A549 (cell line): Measurements from ENCODE around the gene CHST15. TPM values are rescaled to one million over a fixed set of nuclear protein-coding genes. Genes with fewer than 3 reads are reported as not detected.

Experiments used
- ATAC-seq, 2 experiments: fragments of 200-7000 bp in 1 of 2; fragments of >200 bp in 1 of 2; cut with Nextera tagmentation in 1 of 2; cut with Tn5 transposase in 1 of 2; 3 replicates each; pipeline versions ENCODE4 v1.8.0 to v1.9.1; 2018 to 2020; ENCODE audit warnings: mild to moderate bottlenecking in 1 of 2, moderate library complexity in 1 of 2
- CTCF ChIA-PET: fragments of 300-600 bp; sonication (Branson Sonifier 250); formaldehyde crosslinking; extraction: SDS; loops from one replicate; lab custom pipeline; 2021; ENCODE audit warnings: antibody characterized with exemption, inconsistent platforms; lab: Yijun Ruan, JAX
- POLR2A ChIA-PET: fragments of 350-600 bp; formaldehyde crosslinking; extraction: SDS; loops from one replicate; lab custom pipeline; 2021; ENCODE audit warnings: antibody characterized with exemption, inconsistent platforms; lab: Yijun Ruan, JAX
- DNase-seq, 2 experiments: peaks; one replicate each; pipeline versions ENCODE4 v3.0.0 to v3.0.0-alpha.2; 2011 to 2016; ENCODE audit warnings: low read depth in 1 of 2, low spot score in 1 of 2
- FAIRE-seq: peaks from 2 replicates; lab custom pipeline; 2011; peaks lifted over from hg19 to GRCh38; lab: Jason Lieb, UNC
- H3K27ac ChIP-seq, 2 experiments: fragments of >200 bp; sonication (Bioruptor Twin); formaldehyde crosslinking; 3 replicates each; pipeline ENCODE4 v1.5.1; 2016 to 2017
- H3K4me1 ChIP-seq: fragments of >200 bp; sonication (Bioruptor Twin); formaldehyde crosslinking; 3 replicates; pipeline ENCODE4 v1.6.1; 2016
- H3K4me2 ChIP-seq: fragments of >200 bp; sonication (Bioruptor Twin); formaldehyde crosslinking; 3 replicates; pipeline ENCODE4 v1.6.1; 2016
- H3K4me3 ChIP-seq: fragments of >200 bp; sonication (Bioruptor Twin); formaldehyde crosslinking; 3 replicates; pipeline ENCODE4 v1.5.1; 2016
- H3K9me3 ChIP-seq: fragments of >200 bp; sonication (Bioruptor Twin); formaldehyde crosslinking; 3 replicates; pipeline ENCODE4 v1.6.1; 2016
- CBX8 ChIP-seq: fragments of 200-600 bp; sonication (generic); IDR thresholded peaks from 2 replicates; pipeline ENCODE4 v1.6.1; 2016
- FOSB ChIP-seq: fragments of 250-450 bp; sonication (Bioruptor Pico); IDR thresholded peaks from 2 replicates; pipeline ENCODE4 v1.5.0; 2020; ENCODE audit warnings: mild to moderate bottlenecking, moderate library complexity
- FOSL2 ChIP-seq, 2 experiments: fragments of 450-650 bp in 1 of 2; fragments of >200 bp in 1 of 2; sonication (Bioruptor Twin) in 1 of 2; formaldehyde crosslinking; IDR thresholded peaks; 2 replicates each; pipeline versions ENCODE4 v1.5.0 to v1.6.1; 2016 to 2020; ENCODE audit warnings: mild to moderate bottlenecking in 1 of 2, moderate library complexity in 1 of 2
- GATA3 ChIP-seq: IDR thresholded peaks from 2 replicates; pipeline ENCODE4 v1.6.1; 2012; ENCODE audit warnings: borderline replicate concordance
- HOXB13 ChIP-seq: fragments of 250-450 bp; sonication (Bioruptor Pico); IDR thresholded peaks from 2 replicates; pipeline ENCODE4 v1.5.0; 2020; ENCODE audit warnings: low read depth, mild to moderate bottlenecking, moderate library complexity
- HOXB5 ChIP-seq: fragments of 250-450 bp; sonication (Bioruptor Pico); IDR thresholded peaks from 2 replicates; pipeline ENCODE4 v1.5.0; 2020; ENCODE audit warnings: mild to moderate bottlenecking, moderate library complexity
- KDM1A ChIP-seq: fragments of 200-600 bp; sonication (generic); IDR thresholded peaks from 2 replicates; pipeline ENCODE4 v1.6.1; 2016; ENCODE audit warnings: low read depth, mild to moderate bottlenecking
- MAFK ChIP-seq: fragments of 450-650 bp; IDR thresholded peaks from 2 replicates; pipeline ENCODE4 v1.6.1; 2014; ENCODE audit not compliant: partially characterized antibody
- NFE2L2 ChIP-seq: fragments of 150-350 bp; conservative IDR thresholded peaks from 2 replicates; pipeline ENCODE4 v1.6.1; 2014; ENCODE audit warnings: low read length
- NPAS2 ChIP-seq: fragments of 250-450 bp; sonication (Bioruptor Pico); IDR thresholded peaks from 2 replicates; pipeline ENCODE4 v1.8.0; 2022; ENCODE audit warnings: mild to moderate bottlenecking, moderate library complexity, borderline replicate concordance
- POLR2AphosphoS2 ChIP-seq: conservative IDR thresholded peaks from 2 replicates; pipeline ENCODE4 v1.6.1; 2012; ENCODE audit warnings: low read length, improper control_type of control experiment, inconsistent platforms
- RFX5 ChIP-seq: fragments of 450-650 bp; IDR thresholded peaks from 2 replicates; pipeline ENCODE4 v1.7.1; 2014; ENCODE audit warnings: antibody characterized with exemption, mild to moderate bottlenecking, moderate library complexity
- TFCP2L1 ChIP-seq: fragments of 250-450 bp; sonication (Bioruptor Pico); IDR thresholded peaks from 2 replicates; pipeline ENCODE4 v1.5.0; 2021; ENCODE audit warnings: mild to moderate bottlenecking
- ZFP36 ChIP-seq: fragments of 450-650 bp; IDR thresholded peaks from 2 replicates; pipeline ENCODE4 v1.6.1; 2014; ENCODE audit warnings: borderline replicate concordance; ENCODE audit not compliant: partially characterized antibody
- WGBS: methylation state at CpG from one replicate; pipeline ENCODE4 v1.1.6; 2017; ENCODE audit errors: missing lambda C conversion rate; 5-methylcytosine and 5-hydroxymethylcytosine counted together
- polyA plus RNA-seq, 4 experiments: library from polyadenylated mRNA; depleted of rRNA in 3 of 4; stranded (reverse); fragments of >200 nt; fragmentation: RNase III in 1 of 4; extraction: RNeasy Plus Mini Kit Qiagen cat#74134 plus additional on column Dnase treatment in 1 of 4; gene quantifications; 2 replicates in 3 of 4; 3 replicates in 1 of 4; pipeline ENCODE4 v1.2.3, GENCODE V29; 2011 to 2017
- TF ChIP-seq, protein P1 (sequence below): IDR thresholded peaks from 2 replicates; pipeline ENCODE4 v1.6.1; 2012; ENCODE audit warnings: low read depth, borderline replicate concordance
- TF ChIP-seq, protein P2 (sequence below): fragments of >200 bp; sonication (Bioruptor Twin); formaldehyde crosslinking; IDR thresholded peaks from 3 replicates; pipeline ENCODE4 v1.6.1; 2016
- TF ChIP-seq, protein P3 (sequence below): IDR thresholded peaks from 2 replicates; pipeline ENCODE4 v1.6.1; 2012
- TF ChIP-seq, protein P4 (sequence below): fragments of 250-450 bp; sonication (Bioruptor Pico); IDR thresholded peaks from 2 replicates; pipeline ENCODE4 v1.5.0; 2021; ENCODE audit warnings: mild to moderate bottlenecking, moderate library complexity, borderline replicate concordance
- TF ChIP-seq, protein P5 (sequence below): fragments of 200-600 bp; sonication (generic); IDR thresholded peaks from 2 replicates; pipeline ENCODE4 v1.6.1; 2016; ENCODE audit warnings: antibody characterized with exemption, mild to moderate bottlenecking, moderate library complexity
- TF ChIP-seq, protein P6 (sequence below): fragments of 250-450 bp; sonication (Bioruptor Pico); IDR thresholded peaks from 2 replicates; pipeline ENCODE4 v1.5.0; 2020; ENCODE audit warnings: low read depth, mild to moderate bottlenecking, moderate library complexity

CHST15 gene
- polyA plus RNA-seq, 2 of the 4 experiments (the other 2 are of a cell fraction) = 5.1 to 10.3 TPM

DNA sequence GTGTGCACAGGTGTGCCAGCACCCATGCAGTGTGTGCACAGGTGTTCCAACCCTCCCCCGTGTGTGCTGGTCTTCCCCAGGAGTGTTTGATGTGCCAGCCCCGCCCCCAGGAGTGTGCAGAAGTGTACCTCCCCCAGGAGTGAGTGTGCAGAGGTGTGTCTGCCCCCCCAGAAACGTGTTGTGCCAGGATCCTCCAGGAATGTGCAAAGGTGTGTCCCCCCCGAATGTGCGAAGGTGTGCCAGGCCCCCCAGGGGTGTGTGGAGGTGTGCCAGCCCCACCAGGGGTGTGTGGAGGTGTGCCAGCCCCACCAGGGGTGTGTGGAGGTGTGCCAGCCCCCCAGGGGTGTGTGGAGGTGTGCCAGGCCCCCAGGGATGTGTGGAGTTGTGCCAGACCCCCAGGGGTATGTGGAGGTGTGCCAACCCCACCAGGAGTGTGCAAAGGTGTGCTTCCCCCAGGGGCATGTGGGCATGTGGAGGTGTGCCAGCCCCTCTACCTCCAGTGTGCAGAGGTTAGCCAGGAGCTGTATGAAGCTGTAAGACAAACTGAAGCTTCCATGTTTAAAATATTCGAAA lies 33.2 kb downstream of the CHST15 start:
- WGBS = 56% methylated on average over 1 of the region's 6 CpGs
- no peak for ATAC-seq
- TF ChIP-seq CBX8 (no peak), HOXB13 (CRISPR knock-in tag) (no peak), RFX5 (no peak), HOXB5 (no peak), POLR2AphosphoS2 (no peak), ZFP36 (no peak), GATA3 (no peak)
- TF ChIP-seq, protein P1, sequence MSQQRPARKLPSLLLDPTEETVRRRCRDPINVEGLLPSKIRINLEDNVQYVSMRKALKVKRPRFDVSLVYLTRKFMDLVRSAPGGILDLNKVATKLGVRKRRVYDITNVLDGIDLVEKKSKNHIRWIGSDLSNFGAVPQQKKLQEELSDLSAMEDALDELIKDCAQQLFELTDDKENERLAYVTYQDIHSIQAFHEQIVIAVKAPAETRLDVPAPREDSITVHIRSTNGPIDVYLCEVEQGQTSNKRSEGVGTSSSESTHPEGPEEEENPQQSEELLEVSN = no peak
- TF ChIP-seq, protein P2, sequence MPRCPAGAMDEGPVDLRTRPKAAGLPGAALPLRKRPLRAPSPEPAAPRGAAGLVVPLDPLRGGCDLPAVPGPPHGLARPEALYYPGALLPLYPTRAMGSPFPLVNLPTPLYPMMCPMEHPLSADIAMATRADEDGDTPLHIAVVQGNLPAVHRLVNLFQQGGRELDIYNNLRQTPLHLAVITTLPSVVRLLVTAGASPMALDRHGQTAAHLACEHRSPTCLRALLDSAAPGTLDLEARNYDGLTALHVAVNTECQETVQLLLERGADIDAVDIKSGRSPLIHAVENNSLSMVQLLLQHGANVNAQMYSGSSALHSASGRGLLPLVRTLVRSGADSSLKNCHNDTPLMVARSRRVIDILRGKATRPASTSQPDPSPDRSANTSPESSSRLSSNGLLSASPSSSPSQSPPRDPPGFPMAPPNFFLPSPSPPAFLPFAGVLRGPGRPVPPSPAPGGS = no peak
- TF ChIP-seq, protein P3, sequence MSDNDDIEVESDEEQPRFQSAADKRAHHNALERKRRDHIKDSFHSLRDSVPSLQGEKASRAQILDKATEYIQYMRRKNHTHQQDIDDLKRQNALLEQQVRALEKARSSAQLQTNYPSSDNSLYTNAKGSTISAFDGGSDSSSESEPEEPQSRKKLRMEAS = no peak
- TF ChIP-seq, all 56 proteins: peak for 0
- no peaks in the 10 kb centered on the region for H3K9me3 ChIP-seq
- POLR2A ChIA-PET = no interaction called here
- H3K4me3 ChIP-seq = no peak overlapping the region
- H3K4me2 ChIP-seq = no peak overlapping the region
- no peak for FAIRE-seq
- no peak for DNase-seq
- CTCF ChIA-PET = no interaction called here
- H3K4me1 ChIP-seq = peaks cover 21% of the 10 kb centered on the region
- no peak overlapping the region for H3K27ac ChIP-seq

DNA sequence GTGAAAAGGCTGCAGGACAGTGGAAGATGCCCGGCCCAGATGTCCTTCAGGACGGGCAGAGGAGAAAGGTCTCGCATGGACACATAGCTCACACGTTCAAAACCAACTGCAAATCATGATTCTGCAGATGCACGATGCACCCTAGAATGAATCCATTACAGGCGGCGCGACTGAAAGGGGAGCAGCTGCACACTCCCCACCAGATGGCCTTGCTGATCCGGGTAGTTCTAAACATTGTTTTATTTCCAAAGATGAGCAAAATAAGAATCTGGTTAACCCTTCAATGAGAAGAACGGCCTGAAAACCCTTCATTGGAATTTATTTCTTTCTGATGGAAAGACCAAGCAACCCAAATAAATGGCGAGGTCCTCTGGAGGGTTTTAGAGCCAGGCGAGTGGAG lies 33.8 kb downstream of the CHST15 start:
- no peak overlapping the region for H3K4me3 ChIP-seq
- H3K9me3 ChIP-seq = no peaks in the 10 kb centered on the region
- no peak overlapping the region for H3K27ac ChIP-seq
- CTCF ChIA-PET = no interaction called here
- DNase-seq = no peak
- no peak for TF ChIP-seq FOSL2 (IDR thresholded peaks at IDR 0.05)
- TF ChIP-seq FOSL2 (CRISPR knock-in tag; IDR thresholded peaks at IDR 0.05) = no peak
- TF ChIP-seq, protein P3 = no peak
- TF ChIP-seq FOSB (CRISPR knock-in tag) = no peak
- TF ChIP-seq CBX8 = no peak
- TF ChIP-seq, protein P4, sequence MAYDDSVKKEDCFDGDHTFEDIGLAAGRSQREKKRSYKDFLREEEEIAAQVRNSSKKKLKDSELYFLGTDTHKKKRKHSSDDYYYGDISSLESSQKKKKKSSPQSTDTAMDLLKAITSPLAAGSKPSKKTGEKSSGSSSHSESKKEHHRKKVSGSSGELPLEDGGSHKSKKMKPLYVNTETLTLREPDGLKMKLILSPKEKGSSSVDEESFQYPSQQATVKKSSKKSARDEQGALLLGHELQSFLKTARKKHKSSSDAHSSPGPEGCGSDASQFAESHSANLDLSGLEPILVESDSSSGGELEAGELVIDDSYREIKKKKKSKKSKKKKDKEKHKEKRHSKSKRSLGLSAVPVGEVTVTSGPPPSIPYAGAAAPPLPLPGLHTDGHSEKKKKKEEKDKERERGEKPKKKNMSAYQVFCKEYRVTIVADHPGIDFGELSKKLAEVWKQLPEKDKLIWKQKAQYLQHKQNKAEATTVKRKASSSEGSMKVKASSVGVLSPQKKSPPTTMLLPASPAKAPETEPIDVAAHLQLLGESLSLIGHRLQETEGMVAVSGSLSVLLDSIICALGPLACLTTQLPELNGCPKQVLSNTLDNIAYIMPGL (CRISPR knock-in tag) = no peak
- no peak for TF ChIP-seq KDM1A
- no peak for TF ChIP-seq NFE2L2
- TF ChIP-seq NPAS2 = no peak
- TF ChIP-seq, protein P5, sequence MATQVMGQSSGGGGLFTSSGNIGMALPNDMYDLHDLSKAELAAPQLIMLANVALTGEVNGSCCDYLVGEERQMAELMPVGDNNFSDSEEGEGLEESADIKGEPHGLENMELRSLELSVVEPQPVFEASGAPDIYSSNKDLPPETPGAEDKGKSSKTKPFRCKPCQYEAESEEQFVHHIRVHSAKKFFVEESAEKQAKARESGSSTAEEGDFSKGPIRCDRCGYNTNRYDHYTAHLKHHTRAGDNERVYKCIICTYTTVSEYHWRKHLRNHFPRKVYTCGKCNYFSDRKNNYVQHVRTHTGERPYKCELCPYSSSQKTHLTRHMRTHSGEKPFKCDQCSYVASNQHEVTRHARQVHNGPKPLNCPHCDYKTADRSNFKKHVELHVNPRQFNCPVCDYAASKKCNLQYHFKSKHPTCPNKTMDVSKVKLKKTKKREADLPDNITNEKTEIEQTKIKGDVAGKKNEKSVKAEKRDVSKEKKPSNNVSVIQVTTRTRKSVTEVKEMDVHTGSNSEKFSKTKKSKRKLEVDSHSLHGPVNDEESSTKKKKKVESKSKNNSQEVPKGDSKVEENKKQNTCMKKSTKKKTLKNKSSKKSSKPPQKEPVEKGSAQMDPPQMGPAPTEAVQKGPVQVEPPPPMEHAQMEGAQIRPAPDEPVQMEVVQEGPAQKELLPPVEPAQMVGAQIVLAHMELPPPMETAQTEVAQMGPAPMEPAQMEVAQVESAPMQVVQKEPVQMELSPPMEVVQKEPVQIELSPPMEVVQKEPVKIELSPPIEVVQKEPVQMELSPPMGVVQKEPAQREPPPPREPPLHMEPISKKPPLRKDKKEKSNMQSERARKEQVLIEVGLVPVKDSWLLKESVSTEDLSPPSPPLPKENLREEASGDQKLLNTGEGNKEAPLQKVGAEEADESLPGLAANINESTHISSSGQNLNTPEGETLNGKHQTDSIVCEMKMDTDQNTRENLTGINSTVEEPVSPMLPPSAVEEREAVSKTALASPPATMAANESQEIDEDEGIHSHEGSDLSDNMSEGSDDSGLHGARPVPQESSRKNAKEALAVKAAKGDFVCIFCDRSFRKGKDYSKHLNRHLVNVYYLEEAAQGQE = no peak
- no peak for TF ChIP-seq TFCP2L1 (CRISPR knock-in tag)
- TF ChIP-seq, protein P2 = no peak
- TF ChIP-seq MAFK = no peak
- TF ChIP-seq, protein P6, sequence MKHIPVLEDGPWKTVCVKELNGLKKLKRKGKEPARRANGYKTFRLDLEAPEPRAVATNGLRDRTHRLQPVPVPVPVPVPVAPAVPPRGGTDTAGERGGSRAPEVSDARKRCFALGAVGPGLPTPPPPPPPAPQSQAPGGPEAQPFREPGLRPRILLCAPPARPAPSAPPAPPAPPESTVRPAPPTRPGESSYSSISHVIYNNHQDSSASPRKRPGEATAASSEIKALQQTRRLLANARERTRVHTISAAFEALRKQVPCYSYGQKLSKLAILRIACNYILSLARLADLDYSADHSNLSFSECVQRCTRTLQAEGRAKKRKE = no peak
- TF ChIP-seq, all 56 proteins: peak for 0
- Histone ChIP-seq H3K4me1 (peaks cover 19% of the 10 kb centered on the region), H3K4me2 (no peak overlapping the region)
- POLR2A ChIA-PET = no interaction called here
- FAIRE-seq (no peak), ATAC-seq (no peak)
- WGBS = 89% methylated on average over 12 of the region's 12 CpGs
